ENCODE results near the gene OXT.

DNA sequence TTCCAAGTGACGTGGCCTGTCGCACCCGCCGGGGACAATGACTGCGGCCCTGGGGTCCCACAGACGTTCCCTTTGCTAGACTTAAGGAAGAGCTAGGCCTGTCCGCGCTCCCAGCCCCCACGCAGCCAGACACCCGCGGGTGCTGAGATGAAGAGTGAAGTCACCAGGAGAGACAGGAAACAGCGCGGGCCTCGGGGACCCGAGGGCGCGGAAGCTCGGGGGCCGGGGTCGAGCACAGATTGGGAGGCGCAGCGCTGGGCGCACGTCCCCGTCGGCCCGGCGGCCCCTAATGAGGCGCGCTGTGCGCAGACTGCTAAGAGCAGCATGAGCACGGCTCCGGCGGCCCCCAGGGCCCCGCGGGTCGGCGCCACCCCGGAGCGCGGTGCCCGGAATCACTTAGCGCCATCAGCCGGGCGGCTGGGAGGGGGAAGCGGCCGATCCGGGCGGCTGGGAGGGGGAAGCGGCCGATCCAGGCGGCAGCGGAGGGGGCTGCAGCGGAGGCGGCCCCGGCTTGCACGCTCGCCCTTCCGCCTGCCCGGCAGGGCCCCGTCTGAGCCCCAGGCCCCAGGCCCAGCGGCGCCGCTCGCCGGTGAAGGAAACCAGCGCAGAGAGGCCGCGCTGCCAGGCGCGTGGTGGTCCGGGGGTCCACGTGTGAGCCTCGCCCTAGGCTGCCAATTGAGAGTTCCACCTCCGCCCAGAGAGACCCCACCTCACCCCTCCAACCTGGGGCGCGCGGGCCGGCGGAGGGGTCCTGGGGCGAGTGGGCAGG lies 21.4 kb downstream of the OXT start:
- TF ChIP-seq CTCF (IDR thresholded peaks at IDR 0.05): no peak
- TF ChIP-seq EP300 (IDR thresholded peaks at IDR 0.05): no peak
- no peak for TF ChIP-seq POLR2A (IDR thresholded peaks at IDR 0.05)
